HG02870 (cell line): ENCODE measurements around the gene ARHGEF39.

Experiments
- ATAC-seq: cut with Tn5 transposase; IDR thresholded peaks from one replicate; pipeline ENCODE4 v1.9.1; 2021; ENCODE audit warnings: mild to moderate bottlenecking, moderate library complexity; ENCODE audit not compliant: unreplicated experiment

The ARHGEF39 gene, protein sequence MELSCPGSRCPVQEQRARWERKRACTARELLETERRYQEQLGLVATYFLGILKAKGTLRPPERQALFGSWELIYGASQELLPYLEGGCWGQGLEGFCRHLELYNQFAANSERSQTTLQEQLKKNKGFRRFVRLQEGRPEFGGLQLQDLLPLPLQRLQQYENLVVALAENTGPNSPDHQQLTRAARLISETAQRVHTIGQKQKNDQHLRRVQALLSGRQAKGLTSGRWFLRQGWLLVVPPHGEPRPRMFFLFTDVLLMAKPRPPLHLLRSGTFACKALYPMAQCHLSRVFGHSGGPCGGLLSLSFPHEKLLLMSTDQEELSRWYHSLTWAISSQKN

DNA sequence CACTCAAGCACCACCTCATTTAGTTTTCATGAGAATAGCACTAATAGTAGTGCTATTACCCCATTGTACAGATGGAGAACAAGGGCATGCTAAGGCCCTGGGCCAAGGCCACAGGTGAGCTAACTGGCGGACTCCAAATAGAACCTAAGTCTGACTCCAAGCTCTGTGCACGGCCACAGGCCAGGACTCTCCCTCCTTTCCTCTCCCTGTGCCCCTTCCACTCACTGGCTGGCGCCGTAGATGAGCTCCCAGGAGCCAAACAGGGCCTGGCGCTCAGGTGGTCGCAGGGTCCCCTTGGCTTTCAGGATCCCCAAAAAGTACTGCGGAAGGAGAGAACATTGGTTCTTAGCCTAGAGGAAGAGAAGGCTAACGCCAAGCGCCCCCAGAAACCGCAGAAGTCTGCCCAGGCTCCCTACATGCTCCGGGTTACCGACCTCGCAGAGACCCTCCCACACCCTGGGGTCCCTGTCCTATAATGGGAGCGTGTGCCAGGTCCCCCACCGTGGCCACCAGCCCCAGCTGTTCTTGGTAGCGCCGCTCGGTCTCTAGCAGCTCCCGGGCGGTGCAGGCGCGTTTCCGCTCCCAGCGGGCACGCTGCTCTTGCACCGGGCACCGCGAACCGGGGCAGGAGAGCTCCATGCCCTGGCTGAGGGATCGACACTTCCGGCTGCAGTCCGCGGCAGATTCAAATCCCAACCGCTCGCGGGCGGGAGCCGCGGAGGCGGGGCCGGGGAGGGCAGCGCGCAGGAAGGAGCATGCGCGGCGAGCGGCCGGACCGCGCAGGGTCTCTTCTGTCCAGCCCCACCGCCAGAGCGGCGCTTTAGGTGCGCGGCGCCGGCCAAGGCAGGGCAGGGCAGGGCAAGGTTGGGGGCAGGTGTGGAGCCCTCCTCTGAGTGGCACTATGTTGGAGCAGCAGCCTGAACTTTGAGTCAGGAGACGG, at the start of gene ARHGEF39:
TSS of gene ARHGEF39 (minus strand) at position 665 of the 940 bp plus-strand sequence. CDS start at position 639, 26 bp downstream.
- ATAC-seq = peak; percentile 73

DNA sequence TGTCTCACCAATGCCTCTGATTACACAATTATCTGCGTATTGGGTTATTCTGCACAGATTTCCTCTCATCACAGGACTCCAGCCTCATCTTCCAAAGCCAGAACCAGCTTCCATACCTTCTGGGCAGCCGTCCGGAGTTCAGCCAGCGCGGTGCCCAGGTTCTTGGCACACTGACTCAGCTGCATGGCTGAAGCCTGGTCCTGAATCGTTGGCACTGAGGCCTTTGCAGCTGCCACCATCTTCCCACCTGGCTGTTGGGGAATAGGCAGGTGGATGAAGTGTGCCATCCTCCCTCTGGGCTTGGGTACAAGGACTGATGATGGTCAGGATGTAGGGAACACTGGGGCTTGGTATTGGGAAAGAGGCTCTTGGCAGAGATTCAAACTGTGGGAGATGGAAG, 49.1 kb upstream of the ARHGEF39 start:
- no peak for ATAC-seq

DNA sequence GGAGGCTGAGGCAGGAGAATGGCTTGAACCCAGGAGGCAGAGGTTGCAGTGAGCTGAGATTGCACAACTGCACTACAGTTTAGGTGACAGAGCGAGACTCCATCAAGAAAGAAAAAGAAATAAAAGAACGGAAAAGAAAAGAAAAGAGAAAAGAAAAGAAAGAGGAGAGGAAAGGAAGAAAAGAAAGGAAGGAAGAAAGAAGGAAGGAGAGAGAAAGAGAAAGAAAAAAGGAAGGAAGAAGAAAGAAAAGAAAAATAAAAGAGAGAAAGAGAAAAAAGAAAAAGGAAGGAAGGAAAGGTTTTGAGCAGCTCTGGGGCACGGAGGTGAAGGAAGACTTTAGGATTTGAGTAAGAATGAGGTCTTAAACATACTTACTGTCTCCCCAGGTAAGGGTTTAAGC, 48.6 kb upstream of the ARHGEF39 start:
- ATAC-seq = no peak

DNA sequence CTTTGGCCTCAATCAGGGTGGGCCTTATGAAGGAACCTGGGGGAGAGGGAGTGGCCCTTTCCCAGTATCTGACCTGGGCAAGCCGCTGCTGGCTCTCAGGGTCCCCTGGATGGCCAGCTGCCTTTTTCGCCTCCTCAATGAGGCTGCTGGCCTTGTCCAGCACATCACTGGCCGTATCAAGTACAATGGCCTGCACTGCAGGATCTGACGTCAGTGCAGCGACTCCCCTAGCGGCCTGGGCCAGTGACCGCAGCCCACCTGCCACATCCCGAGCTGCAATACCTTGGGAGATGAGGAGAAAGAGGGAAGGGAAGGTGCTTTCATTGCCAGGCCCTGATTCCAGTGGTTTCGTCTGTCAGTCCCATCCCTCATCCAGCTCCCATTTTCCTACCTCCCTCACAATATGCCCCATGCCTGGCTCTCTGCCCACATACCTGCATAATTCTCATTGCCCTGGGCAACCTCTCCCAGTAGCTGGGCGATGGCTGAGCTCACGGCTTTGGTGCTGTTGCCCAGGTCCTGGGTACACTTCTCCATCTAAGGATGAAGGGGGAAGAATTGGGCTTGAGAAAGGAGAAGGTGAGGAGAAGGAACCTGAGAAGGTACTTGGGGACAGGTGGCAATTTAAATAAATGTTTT, 47.9 kb upstream of the ARHGEF39 start:
- no peak for ATAC-seq

DNA sequence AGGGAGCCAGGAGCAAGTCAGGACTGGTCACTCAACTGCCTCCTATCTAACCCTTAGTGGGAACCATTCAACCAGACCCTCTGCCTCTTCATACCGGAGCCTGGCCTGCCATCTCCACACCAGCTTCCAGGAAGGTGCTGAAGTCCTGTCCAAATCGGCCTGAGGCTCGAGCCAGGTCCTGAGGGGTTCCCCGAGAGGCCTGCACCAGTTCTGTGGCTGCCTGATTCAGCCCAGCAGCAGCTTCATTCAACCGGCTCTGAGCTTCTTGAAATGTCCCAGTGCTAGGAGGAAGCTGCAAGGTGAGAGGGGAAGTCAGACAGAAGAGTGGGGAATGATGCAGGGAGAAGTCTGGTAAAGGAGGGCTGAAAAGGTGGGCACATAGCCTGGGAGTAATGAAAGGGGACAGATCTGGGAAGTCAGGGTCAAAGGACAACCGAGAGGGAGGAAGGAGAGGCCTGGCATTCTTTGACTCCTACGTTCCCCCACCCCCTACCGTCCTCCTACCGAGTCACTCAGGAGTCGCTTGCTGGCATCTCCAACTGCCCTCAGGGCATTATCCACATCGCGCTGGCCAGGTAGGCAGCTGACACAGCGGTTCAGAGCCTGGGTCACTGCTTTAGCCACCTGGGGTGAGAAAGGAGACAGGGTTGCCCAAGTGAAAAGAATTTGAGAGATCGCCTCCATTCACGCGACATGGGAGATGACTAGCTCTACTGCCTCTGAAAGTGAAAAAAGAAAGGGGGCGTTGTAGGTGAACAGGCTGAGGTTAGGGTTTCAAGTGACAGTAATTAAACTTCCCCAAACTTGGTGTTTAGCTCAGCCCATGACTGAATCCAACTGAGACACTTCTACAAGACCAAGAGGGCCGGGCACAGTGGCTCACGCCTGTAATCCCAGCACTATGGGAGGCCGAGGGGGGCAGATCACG, 46.8 kb upstream of the ARHGEF39 start:
- peak; percentile 66 for ATAC-seq

DNA sequence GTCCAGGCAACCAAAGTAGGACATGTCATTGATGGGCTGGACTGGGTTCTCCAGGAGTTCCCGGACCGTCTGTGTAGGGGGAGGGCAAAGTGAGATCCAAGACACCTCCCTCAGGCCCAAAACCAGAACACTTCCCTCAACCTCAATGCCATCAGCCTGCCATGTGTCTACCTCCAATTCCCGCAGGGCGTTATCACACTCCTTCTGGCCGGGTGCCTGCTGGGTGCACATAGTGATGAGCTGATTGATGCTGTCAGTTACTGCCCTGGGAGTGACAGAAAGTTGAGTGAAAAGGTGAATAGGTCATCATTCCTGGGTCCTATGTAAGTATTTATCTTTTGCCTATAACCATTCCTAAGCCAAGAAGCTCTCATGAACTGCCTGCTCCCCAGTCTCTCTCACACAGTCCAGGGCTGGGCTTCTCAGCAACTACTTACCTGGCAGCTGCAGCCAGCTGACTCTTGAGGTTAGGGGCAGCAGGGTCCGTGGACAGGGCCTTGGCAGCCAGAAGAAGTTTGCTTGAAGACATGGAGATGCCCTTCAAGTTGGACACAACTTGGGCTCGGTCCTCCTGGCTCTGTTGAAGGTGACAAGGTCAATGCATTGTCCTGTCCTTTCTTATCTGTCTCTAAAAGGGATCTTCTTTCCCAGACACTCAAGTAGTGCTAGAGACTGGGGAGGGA, 46.0 kb upstream of the ARHGEF39 start:
- no peak for ATAC-seq

DNA sequence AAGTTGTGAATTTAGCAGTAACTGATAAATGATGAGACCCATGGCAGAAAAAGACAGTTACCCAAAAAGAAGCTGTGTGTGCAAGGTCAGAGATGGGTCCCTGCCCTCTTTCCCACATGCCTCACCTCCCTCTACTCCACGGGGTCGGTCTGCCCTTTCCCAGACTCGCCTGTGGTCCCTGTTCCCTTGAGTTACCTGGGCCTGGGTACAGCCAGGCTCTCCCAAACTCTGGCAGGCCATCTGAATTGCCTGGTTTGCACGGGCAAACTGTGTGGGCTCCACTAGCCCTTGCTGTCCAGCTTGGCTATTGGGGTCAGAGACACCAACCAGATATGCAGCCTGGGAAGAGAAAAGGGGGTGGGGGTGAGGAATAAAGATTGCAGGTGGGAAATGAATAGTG, 43.2 kb upstream of the ARHGEF39 start:
- no peak for ATAC-seq

DNA sequence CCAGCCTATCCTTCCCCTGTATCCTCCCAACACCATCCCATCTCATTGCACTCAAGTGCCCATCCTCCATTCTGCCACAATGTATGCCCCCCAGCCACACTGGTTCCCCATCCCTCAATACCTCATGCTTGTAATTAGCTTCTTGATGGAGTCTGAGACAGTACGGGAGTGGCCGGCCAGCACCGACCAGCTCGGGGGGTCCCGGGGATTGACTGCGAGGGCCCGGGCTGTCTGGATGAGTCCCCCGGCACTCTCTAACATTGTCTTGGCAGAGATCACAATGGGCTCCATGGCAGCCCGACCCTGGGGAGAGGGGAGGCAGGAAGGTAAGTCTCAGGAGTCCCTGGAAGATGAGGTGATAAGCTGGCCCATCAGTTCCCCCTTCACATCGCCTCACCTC, 42.0 kb upstream of the ARHGEF39 start:
- ATAC-seq = no peak

DNA sequence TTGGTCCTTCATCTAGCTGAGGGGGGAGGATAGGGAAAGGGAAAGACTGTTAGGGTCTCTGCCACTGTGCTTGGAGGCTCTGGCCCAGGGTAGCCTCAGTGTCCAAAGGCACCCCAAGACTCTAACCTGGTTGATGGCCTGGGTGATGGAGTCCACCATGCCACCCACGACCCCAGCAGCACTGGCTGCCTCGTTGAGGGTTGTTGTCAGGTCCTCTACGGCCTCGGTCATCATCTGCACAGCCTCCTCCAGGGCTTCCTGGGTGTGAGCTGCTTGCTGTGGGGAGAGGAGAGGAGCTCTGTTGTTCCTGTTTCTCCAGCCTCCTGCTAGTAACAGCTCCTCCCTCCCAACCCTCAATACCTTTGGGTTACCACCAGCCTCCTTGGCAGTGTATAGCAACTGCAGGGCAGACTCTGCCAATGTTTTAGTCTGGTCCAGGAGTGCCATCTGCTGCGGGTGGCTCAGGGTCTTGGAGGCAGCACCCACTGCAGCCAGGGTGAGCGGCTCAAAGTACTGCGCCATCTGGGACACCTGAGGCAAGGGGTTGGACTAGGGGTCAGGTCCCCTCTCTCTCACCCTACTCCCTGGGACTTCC, 40.9 kb upstream of the ARHGEF39 start:
- no peak for ATAC-seq

DNA sequence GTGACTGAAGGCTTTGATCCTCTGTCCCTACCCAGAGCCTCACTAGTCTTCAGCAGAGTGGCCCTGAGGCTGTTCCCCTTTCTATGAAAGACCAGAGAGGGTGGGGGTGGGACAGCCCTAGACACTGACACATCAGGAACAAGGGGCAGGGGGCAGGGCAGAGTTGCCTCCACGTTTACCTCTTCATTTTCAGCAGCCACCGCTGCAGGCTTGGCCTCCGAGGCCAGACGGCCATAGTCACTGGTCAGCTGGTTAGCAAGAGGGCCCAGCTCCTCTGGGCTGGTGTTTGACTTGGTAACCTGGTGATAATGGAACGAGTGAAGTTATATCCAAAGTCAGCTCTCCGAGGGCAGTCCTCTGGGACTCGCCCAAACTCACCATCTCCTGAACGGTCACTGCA, 40.4 kb upstream of the ARHGEF39 start:
- ATAC-seq = no peak

DNA sequence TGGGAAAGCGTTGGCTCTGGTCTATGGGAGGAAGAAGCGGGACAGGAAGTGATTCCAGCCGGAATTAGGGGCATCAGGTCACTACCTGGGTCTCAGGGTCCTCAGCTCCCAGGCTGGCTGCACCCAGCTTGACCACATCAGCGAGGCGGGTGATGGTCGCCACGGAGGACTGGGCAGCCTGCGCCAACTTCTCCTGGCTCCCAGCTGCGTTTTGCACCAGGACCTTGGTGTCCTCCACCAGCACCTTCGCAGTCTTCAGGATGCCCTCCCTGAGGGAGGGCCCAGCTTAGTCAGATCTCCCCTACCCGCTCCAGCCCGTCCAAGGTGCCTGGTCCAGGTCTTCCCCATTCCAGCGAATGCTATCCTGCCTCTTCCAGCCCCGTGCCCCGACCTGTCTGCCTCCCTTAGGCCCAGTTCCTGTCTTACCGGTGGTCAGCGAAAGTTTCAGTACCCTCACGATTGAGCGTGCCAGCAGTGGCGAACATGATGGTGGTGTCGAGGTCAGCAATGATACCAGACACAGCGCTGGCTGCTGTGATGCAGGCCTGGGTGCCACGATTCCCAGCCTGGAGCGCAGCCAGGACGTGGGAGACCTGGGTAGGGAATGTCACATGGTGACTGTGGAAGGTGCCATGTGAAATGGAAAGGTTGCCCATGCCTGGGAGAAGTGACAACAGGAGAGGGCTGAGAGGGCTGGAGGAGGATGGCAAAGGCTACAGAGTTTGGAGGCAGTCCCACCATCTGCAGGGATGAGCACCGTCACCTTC, 39.1 kb upstream of the ARHGEF39 start:
- ATAC-seq = no peak

DNA sequence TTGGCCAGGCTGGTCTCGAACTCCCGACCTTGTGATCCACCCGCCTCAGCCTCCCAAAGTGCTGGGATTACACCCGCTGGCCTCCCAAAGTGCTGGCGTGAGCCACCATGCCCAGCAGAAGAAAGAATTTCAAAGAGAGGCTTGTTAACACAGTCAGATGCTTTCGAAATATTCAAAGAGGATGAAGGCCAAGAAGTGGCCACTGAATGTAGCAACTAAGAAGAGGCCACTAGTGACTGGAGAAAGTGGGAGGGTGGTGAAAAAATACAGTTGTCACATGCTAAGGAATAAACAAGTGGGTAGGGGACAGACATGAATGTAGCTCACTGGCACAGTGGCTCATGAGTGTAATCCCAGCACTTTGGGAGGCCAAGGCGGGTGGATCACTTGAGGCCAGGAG, 37.7 kb upstream of the ARHGEF39 start:
- ATAC-seq = no peak

DNA sequence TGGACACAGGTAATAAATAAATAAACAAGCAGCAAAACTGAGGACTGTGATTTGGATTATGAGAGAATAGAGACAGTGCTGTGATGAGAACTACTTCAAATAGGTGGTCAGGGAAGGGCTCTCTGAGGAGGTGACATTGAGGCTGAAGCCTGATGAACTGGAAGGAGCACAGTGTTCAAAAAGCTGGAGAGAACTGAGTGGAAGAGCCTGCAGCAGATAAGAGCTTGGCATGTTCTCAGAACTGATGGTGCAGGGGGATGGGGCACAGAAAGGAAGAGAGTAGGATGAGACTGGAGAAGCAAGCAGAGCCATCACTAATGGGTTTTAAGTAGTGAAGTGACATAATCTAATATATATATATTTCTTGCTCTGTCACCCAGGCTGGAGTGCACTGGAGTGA, 35.9 kb upstream of the ARHGEF39 start:
- no peak for ATAC-seq

DNA sequence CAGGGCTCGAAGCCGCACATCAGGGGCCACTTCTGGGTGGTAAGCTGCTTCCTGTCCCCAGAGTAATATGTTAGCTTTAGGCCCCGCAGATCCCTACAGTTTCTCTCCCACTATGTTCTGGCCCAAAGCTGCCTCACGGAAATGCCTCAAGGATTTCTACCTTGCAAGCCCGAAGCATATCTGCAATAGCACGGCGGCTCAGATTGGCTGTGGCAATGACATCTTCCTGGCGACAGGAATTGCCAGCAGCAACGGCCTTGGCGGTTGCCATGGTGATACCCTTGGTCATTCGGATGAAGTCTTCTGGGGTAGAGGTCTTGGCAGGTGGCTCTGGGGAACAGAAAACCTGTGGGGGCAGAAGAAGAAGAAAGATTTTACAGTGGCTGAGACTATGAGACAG, 35.0 kb upstream of the ARHGEF39 start:
- no peak for ATAC-seq

DNA sequence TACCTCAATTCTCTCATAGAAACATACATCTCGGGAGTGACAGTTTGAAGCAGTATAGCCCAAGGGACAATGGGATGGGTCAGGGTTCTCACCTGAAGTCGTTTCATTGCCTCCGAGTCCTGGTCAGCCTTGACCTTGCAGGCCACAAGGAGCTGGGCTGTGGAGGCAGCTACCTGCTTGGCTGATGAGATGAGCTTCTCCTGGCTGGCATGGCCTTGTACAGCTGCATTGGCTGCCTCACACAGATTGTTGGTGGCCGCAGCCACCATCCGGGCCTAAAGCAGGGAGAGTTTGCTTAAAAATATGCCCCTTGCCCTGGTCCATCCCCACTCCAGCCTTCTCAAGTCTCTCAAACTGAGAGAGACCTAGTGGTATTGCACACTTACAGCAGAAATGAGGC, 33.2 kb upstream of the ARHGEF39 start:
- no peak for ATAC-seq

DNA sequence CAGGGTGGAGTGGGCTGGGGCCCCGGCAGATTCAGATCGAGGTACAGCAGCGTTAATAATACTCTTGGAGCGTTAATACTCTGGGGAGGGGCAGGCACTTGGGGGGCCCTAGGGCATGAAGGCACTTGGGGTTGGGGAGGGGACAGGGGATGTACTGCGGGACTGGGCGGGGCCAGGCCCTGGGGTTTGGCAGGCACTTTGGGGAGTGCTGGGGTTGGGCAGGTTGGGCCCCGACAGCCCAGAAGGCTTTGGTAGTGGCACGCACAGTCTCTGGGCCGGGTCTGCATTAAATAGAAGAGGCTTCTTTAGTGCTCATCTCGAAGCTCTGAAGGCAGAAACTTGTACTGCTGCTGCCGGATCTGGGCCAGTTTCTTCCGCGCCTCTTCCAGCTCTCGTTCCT, 32.5 kb upstream of the ARHGEF39 start:
- no peak for ATAC-seq

DNA sequence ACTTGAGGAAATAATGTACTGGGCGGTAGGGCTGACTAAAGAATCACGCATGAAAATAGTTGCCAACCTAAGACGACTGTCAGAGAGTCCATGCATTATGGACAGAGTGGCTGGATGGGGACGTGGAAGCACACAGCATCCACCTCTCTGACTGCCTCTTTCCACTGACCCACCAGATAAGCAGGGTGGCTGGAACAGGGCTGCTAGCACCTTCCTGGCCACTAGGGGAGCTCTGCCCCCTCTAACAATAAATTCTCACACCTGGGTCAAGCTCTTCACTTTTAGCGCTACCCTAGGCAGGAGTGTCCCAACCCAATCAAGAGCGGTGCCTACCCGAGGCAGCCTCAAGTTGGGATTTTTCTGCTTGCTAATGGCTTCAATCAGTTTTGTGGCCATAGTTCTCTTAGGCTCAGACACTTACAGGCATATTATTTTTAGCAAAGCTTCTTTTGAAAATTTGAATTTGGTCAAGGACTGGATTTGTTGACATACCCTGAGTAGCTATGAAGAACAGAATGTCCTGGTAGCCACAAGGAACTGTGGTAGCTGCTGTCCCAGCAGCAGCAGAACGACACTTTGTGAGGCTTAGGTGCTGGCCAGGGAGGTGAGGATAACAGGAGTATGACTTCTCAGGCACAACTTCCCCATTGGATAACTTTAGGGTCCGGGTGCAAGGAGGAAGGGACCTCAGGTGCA, 31.7 kb upstream of the ARHGEF39 start:
- ATAC-seq = peak; percentile 68

DNA sequence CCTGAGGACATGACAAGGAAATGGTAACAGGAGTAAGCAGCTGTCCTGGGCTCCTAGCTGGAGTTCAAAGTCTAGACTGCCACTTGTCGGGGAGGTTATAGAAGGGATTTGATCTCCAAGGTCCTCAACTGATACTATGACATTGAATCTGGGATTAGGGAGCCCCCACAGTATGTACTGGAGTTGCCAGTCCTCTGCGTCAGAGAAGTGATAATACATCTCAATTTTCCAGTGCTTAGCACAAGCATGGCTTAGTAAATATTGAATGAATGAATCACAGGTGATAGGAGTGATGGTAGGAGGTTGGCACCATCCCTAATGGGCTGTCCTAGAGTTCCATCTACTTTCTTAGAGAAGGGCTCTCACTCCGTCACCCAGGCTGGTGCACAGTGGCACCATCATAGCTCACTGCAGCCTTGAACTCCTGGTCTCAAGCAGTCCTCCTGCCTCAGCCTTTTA, 31.0 kb upstream of the ARHGEF39 start:
- no peak for ATAC-seq
